Omental fat pad (tissue), 4 donors: Measurements from ENCODE around the gene AGBL1. TPM values are rescaled to one million over a fixed set of nuclear protein-coding genes. Genes with fewer than 3 reads are reported as not detected.

Experiments used
- ATAC-seq: fragments of 150-250 bp; one replicate; pipeline ENCODE4 v1.9.1; 2016; ENCODE audit warnings: mild to moderate bottlenecking, moderate library complexity; ENCODE audit not compliant: low FRiP score
- DNase-seq: peaks from one replicate; pipeline ENCODE4 v3.0.0-alpha.2; 2019; ENCODE audit warnings: low spot score
- CTCF ChIP-seq, 3 donors: fragments of 450-650 bp; IDR thresholded peaks; one replicate each; pipeline ENCODE4 v1.5.1; 2016 to 2017; ENCODE audit warnings: antibody characterized with exemption in 3 of 3, mild to moderate bottlenecking in 3 of 3, moderate library complexity in 2 of 3
- total RNA-seq, 4 donors: library from RNA; depleted of rRNA; stranded (reverse); fragments of >200 nt; gene quantifications; one replicate each; pipeline ENCODE4 v1.1.0, GENCODE V29; 2016

AGBL1 gene
- total RNA-seq, 4 donors from 2014 or later, result not detected

GRCh38 chr15:86333819-86334218 lies 254.1 kb downstream of the AGBL1 start:
- TF ChIP-seq CTCF (IDR thresholded peaks at IDR 0.05), result no peak
- DNase-seq, result no peak
- ATAC-seq, result no peak

GRCh38 chr15:86336051-86336788 lies 256.5 kb downstream of the AGBL1 start:
- ATAC-seq (no peak), DNase-seq (no peak)
- TF ChIP-seq CTCF (IDR thresholded peaks at IDR 0.05), result no peak

GRCh38 chr15:86337071-86337470 lies 257.4 kb downstream of the AGBL1 start:
- no peak for TF ChIP-seq CTCF (IDR thresholded peaks at IDR 0.05)
- no peak for ATAC-seq
- no peak for DNase-seq

- TF ChIP-seq CTCF (IDR thresholded peaks at IDR 0.05), result no peak
- DNase-seq (no peak), ATAC-seq (no peak)
Observed at GRCh38 chr15:86347245-86347644, 267.6 kb downstream of the AGBL1 start.

- TF ChIP-seq CTCF (IDR thresholded peaks at IDR 0.05), result no peak
- ATAC-seq (no peak), DNase-seq (no peak)
Observed at GRCh38 chr15:86349565-86349964, 269.9 kb downstream of the AGBL1 start.

GRCh38 chr15:86353213-86353612 lies 273.5 kb downstream of the AGBL1 start:
- no peak for TF ChIP-seq CTCF (IDR thresholded peaks at IDR 0.05)
- no peak for DNase-seq
- no peak for ATAC-seq

GRCh38 chr15:86355361-86355760 lies 275.7 kb downstream of the AGBL1 start:
- DNase-seq (no peak), ATAC-seq (no peak)
- TF ChIP-seq CTCF (IDR thresholded peaks at IDR 0.05), result no peak
